Loucy (cell line): Measurements from ENCODE around the gene TIMP1.
A peak's percentile ranks its signal among the peaks of the same experiment; 100 is the strongest.

Experiments used
- H2AFZ ChIP-seq: fragments of 200-600 bp; sonication (generic); 2 replicates; pipeline ENCODE4 v1.6.0; 2016; ENCODE audit warnings: antibody characterized with exemption, mild to moderate bottlenecking, low read length, moderate library complexity
- H3F3A ChIP-seq: fragments of 200-600 bp; 2 replicates; pipeline ENCODE4 v1.6.0; 2016; ENCODE audit warnings: antibody characterized with exemption, low read depth, mild to moderate bottlenecking
- H3K27me3 ChIP-seq: fragments of 200-600 bp; sonication (generic); 2 replicates; pipeline ENCODE4 v1.6.1; 2014; ENCODE audit warnings: low read length, mild to moderate bottlenecking; ENCODE audit not compliant: insufficient read depth, poor library complexity, severe bottlenecking
- H3K36me3 ChIP-seq: fragments of 200-600 bp; sonication (generic); 2 replicates; pipeline ENCODE4 v1.6.1; 2016; ENCODE audit warnings: low read length; ENCODE audit not compliant: insufficient read depth
- H3K4me1 ChIP-seq: fragments of 200-600 bp; sonication (generic); 2 replicates; pipeline ENCODE4 v1.5.1; 2014; ENCODE audit warnings: low read length, mild to moderate bottlenecking; ENCODE audit not compliant: insufficient read depth, poor library complexity, severe bottlenecking
- H3K4me2 ChIP-seq: fragments of 200-600 bp; sonication (generic); 2 replicates; pipeline ENCODE4 v1.6.0; 2014; ENCODE audit warnings: antibody characterized with exemption, low read length, low read depth, mild to moderate bottlenecking; ENCODE audit not compliant: poor library complexity, severe bottlenecking
- H3K4me3 ChIP-seq: fragments of 200-600 bp; sonication (generic); 2 replicates; pipeline ENCODE4 v1.5.1; 2014; ENCODE audit warnings: low read length, mild to moderate bottlenecking, mixed read lengths; ENCODE audit not compliant: poor library complexity, severe bottlenecking
- H3K79me2 ChIP-seq: fragments of 200-600 bp; sonication (generic); 2 replicates; pipeline ENCODE4 v1.6.1; 2014; ENCODE audit warnings: low read length; ENCODE audit not compliant: insufficient read depth
- H3K9ac ChIP-seq: fragments of 200-600 bp; sonication (generic); 2 replicates; pipeline ENCODE4 v1.6.0; 2014; ENCODE audit warnings: mild to moderate bottlenecking, low read depth, low read length, moderate library complexity; ENCODE audit not compliant: poor library complexity, severe bottlenecking
- H3K9me2 ChIP-seq: fragments of 200-600 bp; sonication (generic); replicated peaks from 2 replicates; pipeline ENCODE4 v1.6.1; 2016; ENCODE audit warnings: low read depth, low read length, mixed read lengths
- H3K9me3 ChIP-seq: fragments of 200-600 bp; sonication (generic); 2 replicates; pipeline ENCODE4 v1.6.1; 2014; ENCODE audit warnings: mild to moderate bottlenecking, antibody characterized with exemption, low read length, low read depth; ENCODE audit not compliant: insufficient read depth
- H4K20me1 ChIP-seq: fragments of 200-600 bp; sonication (generic); 2 replicates; pipeline ENCODE4 v1.6.0; 2014; ENCODE audit warnings: antibody characterized with exemption, low read length, mild to moderate bottlenecking; ENCODE audit not compliant: insufficient read depth, poor library complexity, severe bottlenecking
- CTCF ChIP-seq: fragments of 200-600 bp; sonication (generic); conservative IDR thresholded peaks from 2 replicates; pipeline ENCODE4 v1.5.1; 2014; ENCODE audit warnings: mild to moderate bottlenecking, antibody characterized with exemption, low read length
- EZH2phosphoT487 ChIP-seq: fragments of 200-600 bp; IDR thresholded peaks from 2 replicates; pipeline ENCODE4 v1.6.1; 2018; ENCODE audit warnings: antibody characterized with exemption, mild to moderate bottlenecking, moderate library complexity, borderline replicate concordance

Gene TIMP1

GRCh38 chrX:47621851-47622250 is 39.6 kb downstream of the TIMP1 start:
- H3K27me3 ChIP-seq, result no peaks in the 10 kb centered on the region
- no peak overlapping the region for H3K4me2 ChIP-seq
- H3K9me2 ChIP-seq, result no peaks in the 10 kb centered on the region
- H3K4me3 ChIP-seq, result no peak overlapping the region
- H3K79me2 ChIP-seq, result no peaks in the 10 kb centered on the region
- no peaks in the 10 kb centered on the region for H3K9me3 ChIP-seq
- no peaks in the 10 kb centered on the region for H3F3A ChIP-seq
- no peak overlapping the region for H3K9ac ChIP-seq
- TF ChIP-seq EZH2phosphoT487 (no peak), CTCF (no peak)
- no peak overlapping the region for H2AFZ ChIP-seq
- H3K36me3 ChIP-seq, result no peaks in the 10 kb centered on the region
- no peaks in the 10 kb centered on the region for H3K4me1 ChIP-seq
- no peaks in the 10 kb centered on the region for H4K20me1 ChIP-seq

- Histone ChIP-seq H2AFZ (no peak overlapping the region), H3K4me2 (no peak overlapping the region), H3K36me3 (no peaks in the 10 kb centered on the region), H3K4me3 (no peak overlapping the region), H3K27me3 (no peaks in the 10 kb centered on the region), H4K20me1 (no peaks in the 10 kb centered on the region), H3K79me2 (no peaks in the 10 kb centered on the region), H3K9ac (no peak overlapping the region), H3K9me2 (no peaks in the 10 kb centered on the region), H3K9me3 (no peaks in the 10 kb centered on the region), H3K4me1 (no peaks in the 10 kb centered on the region), H3F3A (no peaks in the 10 kb centered on the region)
- no peak for TF ChIP-seq EZH2phosphoT487
- TF ChIP-seq CTCF, result no peak
These were observed 41.3 kb downstream of the TIMP1 start for GRCh38 chrX:47623540-47624027.

- TF ChIP-seq EZH2phosphoT487, result no peak
- Histone ChIP-seq H4K20me1 (no peaks in the 10 kb centered on the region), H3K27me3 (no peaks in the 10 kb centered on the region), H3K9ac (no peak overlapping the region), H3K79me2 (no peaks in the 10 kb centered on the region), H3K9me2 (no peaks in the 10 kb centered on the region), H3F3A (no peaks in the 10 kb centered on the region), H3K4me2 (no peak overlapping the region), H3K9me3 (no peaks in the 10 kb centered on the region), H3K36me3 (no peaks in the 10 kb centered on the region), H3K4me3 (no peak overlapping the region), H2AFZ (no peak overlapping the region), H3K4me1 (peaks cover 5% of the 10 kb centered on the region)
These were observed 43.1 kb downstream of the TIMP1 start for GRCh38 chrX:47625365-47625764.

- TF ChIP-seq EZH2phosphoT487 (no peak), CTCF (peak; percentile 37)
- Histone ChIP-seq H4K20me1 (no peaks in the 10 kb centered on the region), H3K27me3 (no peaks in the 10 kb centered on the region), H3K9me2 (no peaks in the 10 kb centered on the region), H3K9me3 (no peaks in the 10 kb centered on the region), H3K79me2 (no peaks in the 10 kb centered on the region), H3K4me2 (no peak overlapping the region), H3K4me1 (peaks cover 6% of the 10 kb centered on the region), H3F3A (no peaks in the 10 kb centered on the region), H3K4me3 (no peak overlapping the region), H3K36me3 (no peaks in the 10 kb centered on the region), H2AFZ (no peak overlapping the region), H3K9ac (no peak overlapping the region)
These were observed 46.7 kb downstream of the TIMP1 start for GRCh38 chrX:47628982-47629381.
